GM12878 (cell line): ENCODE measurements around the gene SNX3. TPM values are rescaled to one million over a fixed set of nuclear protein-coding genes. Genes with fewer than 3 reads are reported as not detected.

Experiments used
- ATAC-seq: fragments of 200-7000 bp; cut with Tn5 transposase; 3 replicates; pipeline ENCODE4 v1.9.1; 2020; ENCODE audit warnings: mild to moderate bottlenecking, moderate library complexity
- BruUV-seq: library from RNA; stranded (reverse); fragments of 400-500 nt; replicated peaks from 2 replicates; lab custom pipeline; 2021; lab: Mats Ljungman, UMichigan
- CTCF ChIA-PET: fragments of 300-600 bp; sonication (Branson Sonifier 250); formaldehyde crosslinking; extraction: SDS; loops from one replicate; lab custom pipeline; 2021; ENCODE audit warnings: inconsistent platforms; lab: Yijun Ruan, JAX
- POLR2A ChIA-PET: fragments of 350-600 bp; formaldehyde crosslinking; extraction: SDS; loops from one replicate; lab custom pipeline; 2021; ENCODE audit warnings: inconsistent platforms; lab: Charles Lee
- RAD21 ChIA-PET: fragments of 300-600 bp; sonication (Branson Sonifier 250); formaldehyde crosslinking; loops from one replicate; lab custom pipeline; 2023; ENCODE audit warnings: antibody characterized with exemption; ENCODE audit not compliant: unreplicated experiment; lab: Charles Lee
- SMC1A ChIA-PET: fragments of 300-600 bp; sonication (Branson Sonifier 250); formaldehyde crosslinking; loops from one replicate; lab custom pipeline; 2023; ENCODE audit not compliant: unreplicated experiment, uncharacterized antibody; lab: Charles Lee
- DNase-seq: peaks from one replicate; pipeline ENCODE4 v3.0.0-alpha.2; 2011; ENCODE audit warnings: low read depth, low spot score
- FAIRE-seq: peaks from 3 replicates; lab custom pipeline; 2011; peaks lifted over from hg19 to GRCh38; lab: Jason Lieb, UNC
- H2AFZ ChIP-seq: 2 replicates; pipeline ENCODE4 v1.6.0; 2011; ENCODE audit warnings: low read depth, low read length, control low read depth; ENCODE audit not compliant: control insufficient read depth
- H3K27ac ChIP-seq: 2 replicates; pipeline ENCODE4 v1.5.1; 2011; ENCODE audit warnings: control low read depth; ENCODE audit not compliant: control insufficient read depth, insufficient read depth
- H3K27me3 ChIP-seq, 2 experiments: replicated peaks in 1 of 2; 2 replicates each; pipeline versions ENCODE4 v1.6.0 to v1.6.1; 2011; ENCODE audit warnings: low read length in 1 of 2; ENCODE audit not compliant: control insufficient read depth in 2 of 2, insufficient read depth in 2 of 2
- H3K36me3 ChIP-seq, 2 experiments: 2 replicates each; pipeline ENCODE4 v1.5.1; 2011; ENCODE audit warnings: low read length in 1 of 2; ENCODE audit not compliant: control insufficient read depth in 2 of 2, insufficient read depth in 2 of 2
- H3K4me1 ChIP-seq: 2 replicates; pipeline ENCODE4 v1.6.1; 2011; ENCODE audit warnings: mild to moderate bottlenecking, low read length, moderate library complexity, mixed read lengths; ENCODE audit not compliant: control insufficient read depth, insufficient read depth
- H3K4me2 ChIP-seq: 2 replicates; pipeline ENCODE4 v1.6.0; 2011; ENCODE audit warnings: control low read depth; ENCODE audit not compliant: control insufficient read depth, insufficient read depth
- H3K4me3 ChIP-seq: fragments of 200-600 bp; sonication (generic); 2 replicates; pipeline ENCODE4 v1.5.1; 2016
- H3K79me2 ChIP-seq: 2 replicates; pipeline ENCODE4 v1.6.0; 2011; ENCODE audit warnings: low read length; ENCODE audit not compliant: control insufficient read depth, insufficient read depth
- H3K9ac ChIP-seq: 2 replicates; pipeline ENCODE4 v1.8.0; 2011; ENCODE audit warnings: low read length, control low read depth, mixed read lengths; ENCODE audit not compliant: control insufficient read depth, insufficient read depth
- H3K9me3 ChIP-seq: replicated peaks from 3 replicates; pipeline ENCODE4 v1.5.1; 2011; ENCODE audit warnings: mild to moderate bottlenecking, low read length; ENCODE audit not compliant: control insufficient read depth, insufficient read depth
- H4K20me1 ChIP-seq: 2 replicates; pipeline ENCODE4 v1.6.0; 2011; ENCODE audit not compliant: control insufficient read depth, insufficient read depth
- GATAD2B ChIP-seq: fragments of 450-650 bp; conservative IDR thresholded peaks from 2 replicates; pipeline ENCODE4 v1.6.1; 2017; ENCODE audit warnings: low read depth, mild to moderate bottlenecking, moderate library complexity
- HDAC6 ChIP-seq: fragments of 200-600 bp; sonication (generic); IDR thresholded peaks from one replicate; pipeline ENCODE4 v1.8.0; 2017; ENCODE audit warnings: antibody characterized with exemption; ENCODE audit not compliant: unreplicated experiment
- KLF5 ChIP-seq: fragments of 450-650 bp; IDR thresholded peaks from 2 replicates; pipeline ENCODE4 v1.6.1; 2014; ENCODE audit warnings: mild to moderate bottlenecking; ENCODE audit not compliant: partially characterized antibody
- NR2C1 ChIP-seq: fragments of 450-650 bp; IDR thresholded peaks from 2 replicates; pipeline ENCODE4 v1.6.1; 2017; ENCODE audit warnings: antibody characterized with exemption, mild to moderate bottlenecking, moderate library complexity
- NR2F1 ChIP-seq: fragments of 450-650 bp; conservative IDR thresholded peaks from 2 replicates; pipeline ENCODE4 v1.6.1; 2017; ENCODE audit warnings: mild to moderate bottlenecking
- RAD51 ChIP-seq: fragments of 450-650 bp; IDR thresholded peaks from 2 replicates; pipeline ENCODE4 v1.6.1; 2016; ENCODE audit warnings: moderate library complexity, mild to moderate bottlenecking, inconsistent platforms
- RB1 ChIP-seq: fragments of 450-650 bp; formaldehyde crosslinking; IDR thresholded peaks from 2 replicates; pipeline ENCODE4 v1.6.1; 2017; ENCODE audit warnings: mild to moderate bottlenecking, borderline replicate concordance
- SRF ChIP-seq, 2 experiments: IDR thresholded peaks; 2 replicates each; pipeline ENCODE4 v1.6.1; 2011; ENCODE audit warnings: low read depth in 2 of 2, low read length in 2 of 2, mild to moderate bottlenecking in 1 of 2, moderate library complexity in 1 of 2
- SUPT20H ChIP-seq: IDR thresholded peaks from 2 replicates; pipeline ENCODE4 v1.6.1; 2011; ENCODE audit warnings: low read depth, mild to moderate bottlenecking, low read length, moderate library complexity, borderline replicate concordance; ENCODE audit not compliant: control insufficient read depth
- TBL1XR1 ChIP-seq: IDR thresholded peaks from 2 replicates; pipeline ENCODE4 v1.6.1; 2012; ENCODE audit warnings: low read depth, low read length, improper control_type of control experiment
- TCF3 ChIP-seq: IDR thresholded peaks from 2 replicates; pipeline ENCODE4 v1.6.1; 2012; ENCODE audit warnings: low read depth, mild to moderate bottlenecking, low read length, borderline replicate concordance; ENCODE audit not compliant: insufficient read depth
- ZNF384 ChIP-seq: IDR thresholded peaks from 2 replicates; pipeline ENCODE4 v1.6.1; 2012; ENCODE audit warnings: low read depth, mild to moderate bottlenecking, low read length, improper control_type of control experiment, borderline replicate concordance
- WGBS: methylation state at CpG from one replicate; pipeline ENCODE4 v1.1.6; 2016; ENCODE audit warnings: low lambda C conversion rate; ENCODE audit not compliant: insufficient replicate concordance, insufficient coverage; ENCODE audit errors: missing lambda C conversion rate; 5-methylcytosine and 5-hydroxymethylcytosine counted together
- in situ Hi-C: fragments of 300-500 bp; cut with MboI; formaldehyde crosslinking; loops from 9 replicates; pipeline ENCODE4 v1.14.3; 2018; ENCODE audit warnings: mixed read lengths
- intact Hi-C: fragments of 100-400 bp; cut with micrococcal nuclease; formaldehyde crosslinking; loops from one replicate; pipeline ENCODE4 v1.14.2; 2022; ENCODE audit not compliant: unreplicated experiment
- polyA plus RNA-seq, 11 experiments: library from polyadenylated mRNA; depleted of rRNA in 4 of 11; unstranded in 6 of 11; stranded (reverse) in 5 of 11; fragments of >200 nt; fragmentation: Nextera tagmentation in 4 of 11; fragmentation: Illumina TruSeq in 1 of 11; extraction: Ambion mirVana in 4 of 11; extraction: Trizol in 1 of 11; gene quantifications; 1 replicate in 1 of 11; 2 replicates in 10 of 11; pipeline versions ENCODE4 v1.2.1 to v1.2.3, GENCODE V29; 2011 to 2016; ENCODE audit warnings: inconsistent platforms in 2 of 11, missing spikeins in 2 of 11, low read depth in 1 of 11
- total RNA-seq, 4 experiments: library from RNA; depleted of rRNA in 3 of 4; stranded (reverse); fragments of >200 nt in 3 of 4; fragmentation: Illumina TruSeq in 1 of 4; extraction: Trizol in 1 of 4; gene quantifications; 2 replicates each; pipeline versions ENCODE4 v1.2.1 to v1.2.3, GENCODE V29; 2013 to 2021

SNX3 gene
- total and polyA plus RNA-seq, 10 of the 15 experiments (the other 5 are each of a cell fraction or from before 2014, with no cell fraction given): 43.7 to 297 (median 95.6) TPM

DNA sequence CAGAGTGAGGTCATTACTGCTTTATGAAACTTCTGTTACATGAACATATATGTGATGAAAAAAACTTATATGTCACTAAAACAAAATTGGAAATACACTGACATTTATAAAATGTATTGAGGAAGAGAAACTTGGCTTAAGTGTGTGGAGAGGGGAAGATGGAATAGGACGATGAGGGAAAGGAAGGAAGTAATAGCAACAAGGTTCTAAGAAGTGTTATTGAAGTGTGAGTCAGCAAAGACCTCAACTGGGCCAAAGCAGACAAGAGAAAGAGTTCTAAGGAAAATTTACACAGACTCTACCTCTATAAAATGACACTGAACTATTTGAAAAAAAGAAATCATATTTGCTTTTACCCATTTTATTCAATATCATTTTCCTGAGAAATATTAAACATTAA, 38.3 kb downstream of the SNX3 start (continued):
- TF ChIP-seq SUPT20H (no peak), NR2F1 (no peak)
- TF ChIP-seq, all 136 proteins: peak for 0

DNA sequence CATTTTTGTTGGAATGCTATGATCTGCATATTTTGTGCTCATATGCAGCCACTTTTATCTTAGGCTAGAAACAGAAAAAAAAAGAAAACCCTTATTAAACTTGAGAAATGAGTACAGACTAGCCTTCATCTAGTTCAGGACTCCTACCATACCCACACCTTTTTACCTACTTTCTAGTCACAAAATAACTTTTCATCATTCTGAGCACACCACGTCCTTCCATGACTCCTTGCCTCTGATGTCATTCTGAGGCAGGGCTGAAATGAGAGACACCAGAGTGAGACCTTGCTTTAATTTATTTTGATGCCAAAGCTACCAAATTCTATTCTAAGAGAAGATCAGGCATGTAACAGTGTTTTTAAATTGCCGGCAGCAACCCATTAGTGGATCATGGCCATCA, 38.8 kb downstream of the SNX3 start:
- H3K27ac ChIP-seq: no peak overlapping the region
- FAIRE-seq: no peak
- no peak for ATAC-seq
- H3K9me3 ChIP-seq: no peaks in the 10 kb centered on the region
- ChIA-PET CTCF (no interaction called here), SMC1A (interaction anchor here (1.4 kb wide), 1 partner anchor 9 kb away, joined by 3 read pairs; no protein-coding TSS in a partner anchor), RAD21 (no interaction called here), POLR2A (no interaction called here)
- H3K79me2 ChIP-seq: no peaks in the 10 kb centered on the region; the same call in 1 of the 2 replicates
- no TSS peak for BruUV-seq
- no peaks in the 10 kb centered on the region for H3K27me3 ChIP-seq
- H3K36me3 ChIP-seq: peaks cover 0 to 14% of the 10 kb centered on the region in 2 experiments; a peak in 3 of 4 replicates
- intact Hi-C loops (no loop called here), in situ Hi-C loops (no loop called here)
- H4K20me1 ChIP-seq: no peaks in the 10 kb centered on the region
- no peak overlapping the region for H3K4me2 ChIP-seq
- H2AFZ ChIP-seq: no peak overlapping the region
- H3K4me3 ChIP-seq: no peak overlapping the region
- no peak overlapping the region for H3K9ac ChIP-seq
- 95% methylated on average over 2 of the region's 2 CpGs for WGBS
- H3K4me1 ChIP-seq: no peaks in the 10 kb centered on the region
- TF ChIP-seq GATAD2B: no peak
- TF ChIP-seq NR2C1: no peak
- no peak for TF ChIP-seq ZNF384
- TF ChIP-seq RAD51: no peak
- TF ChIP-seq RB1: no peak
- no peak for TF ChIP-seq HDAC6
- no peak for TF ChIP-seq TBL1XR1
- no peak for TF ChIP-seq TCF3
- no peak for TF ChIP-seq KLF5
- TF ChIP-seq SRF (IDR thresholded peaks at IDR 0.05; ENCODE audit: low read depth in 2 of 2, low read length in 2 of 2): no peak
- TF ChIP-seq, all 136 proteins: peak for 0
- DNase-seq: no peak
